Measurements from ENCODE around the gene ATXN7. TPM values are rescaled to one million over a fixed set of nuclear protein-coding genes. Genes with fewer than 3 reads are reported as not detected.

The ATXN7 gene
- total RNA-seq, 4 donors from 2014 or later = 21.4 to 88.6 (median 36.1) TPM

DNA sequence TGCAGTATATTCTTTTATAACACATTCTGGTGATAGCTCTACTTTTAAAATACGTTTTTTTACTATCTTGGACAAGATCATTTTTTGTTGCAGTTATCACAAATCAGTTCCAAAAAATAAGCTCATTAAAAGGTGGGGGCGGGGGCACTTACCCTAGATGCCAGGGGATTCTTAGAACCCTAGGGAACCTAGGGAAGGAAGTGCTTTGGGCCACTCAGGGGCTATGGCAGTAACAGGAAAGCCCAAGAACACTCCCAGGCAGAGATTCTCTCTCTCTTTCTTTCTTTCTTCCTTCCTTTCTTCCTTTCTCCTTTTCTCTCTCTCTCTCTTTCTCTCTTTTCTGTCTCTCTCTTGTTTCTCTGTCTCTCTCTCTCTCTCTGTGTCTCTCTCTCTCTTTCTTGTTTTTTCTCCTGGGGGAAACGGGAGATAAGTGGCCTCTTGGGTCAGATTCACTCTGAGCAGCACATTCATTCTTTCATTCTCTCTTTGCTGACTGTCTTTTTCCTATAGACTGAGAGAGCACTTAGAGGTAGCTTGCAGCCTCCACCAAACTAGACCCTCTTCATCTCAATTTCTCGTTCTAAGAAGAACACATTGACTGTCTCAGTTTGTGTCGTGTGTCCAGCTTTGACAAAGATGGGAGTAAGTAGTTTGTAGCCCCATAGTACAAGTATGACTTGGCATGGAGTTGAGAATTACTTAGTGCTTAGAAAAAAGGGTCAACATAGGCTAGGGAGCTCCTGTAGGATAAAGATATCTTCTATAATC, 31.9 kb downstream of the ATXN7 start:
- intact Hi-C loops (cut with DNase I; ENCODE audit: low total_unique reads) = no loop called here
- DNase-seq (ENCODE audit: low spot score in 2 of 2) = no peak
- H3K4me3 ChIP-seq (ENCODE audit: low read depth, poor library complexity, severe bottlenecking) = no peak overlapping the region
- no peak for TF ChIP-seq CTCF (IDR thresholded peaks at IDR 0.05)
- no peak for TF ChIP-seq POLR2A (IDR thresholded peaks at IDR 0.05)
- WGBS, 2 donors = 73 to 79% methylated on average over 5 of the region's 5 CpGs

GRCh38 chr3:63896332-63897030, 32.8 kb downstream of the ATXN7 start:
- 83 to 85% methylated on average over 1 of the region's 1 CpG for WGBS, 2 donors
- TF ChIP-seq POLR2A (IDR thresholded peaks at IDR 0.05) = no peak
- no peak overlapping the region for H3K4me3 ChIP-seq (ENCODE audit: low read depth, poor library complexity, severe bottlenecking)
- intact Hi-C loops (cut with DNase I; ENCODE audit: low total_unique reads) = no loop called here
- DNase-seq (ENCODE audit: low spot score in 2 of 2) = no peak

GRCh38 chr3:63900010-63900409, 36.3 kb downstream of the ATXN7 start:
- WGBS, 2 donors = 92 to 94% methylated on average over 5 of the region's 5 CpGs
- intact Hi-C loops (cut with DNase I; ENCODE audit: low total_unique reads) = no loop called here
- no peak for TF ChIP-seq CTCF (IDR thresholded peaks at IDR 0.05)
- no peak for TF ChIP-seq POLR2A (IDR thresholded peaks at IDR 0.05)
- DNase-seq (ENCODE audit: low spot score in 2 of 2) = no peak
- no peak overlapping the region for H3K4me3 ChIP-seq (ENCODE audit: low read depth, poor library complexity, severe bottlenecking)

GRCh38 chr3:63900459-63900858, 36.8 kb downstream of the ATXN7 start:
- H3K4me3 ChIP-seq (ENCODE audit: low read depth, poor library complexity, severe bottlenecking) = no peak overlapping the region
- no peak for DNase-seq (ENCODE audit: low spot score in 2 of 2)
- TF ChIP-seq CTCF (IDR thresholded peaks at IDR 0.05) = no peak
- 75 to 80% methylated on average over 2 of the region's 2 CpGs for WGBS, 2 donors
- intact Hi-C loops (cut with DNase I; ENCODE audit: low total_unique reads) = no loop called here

DNA sequence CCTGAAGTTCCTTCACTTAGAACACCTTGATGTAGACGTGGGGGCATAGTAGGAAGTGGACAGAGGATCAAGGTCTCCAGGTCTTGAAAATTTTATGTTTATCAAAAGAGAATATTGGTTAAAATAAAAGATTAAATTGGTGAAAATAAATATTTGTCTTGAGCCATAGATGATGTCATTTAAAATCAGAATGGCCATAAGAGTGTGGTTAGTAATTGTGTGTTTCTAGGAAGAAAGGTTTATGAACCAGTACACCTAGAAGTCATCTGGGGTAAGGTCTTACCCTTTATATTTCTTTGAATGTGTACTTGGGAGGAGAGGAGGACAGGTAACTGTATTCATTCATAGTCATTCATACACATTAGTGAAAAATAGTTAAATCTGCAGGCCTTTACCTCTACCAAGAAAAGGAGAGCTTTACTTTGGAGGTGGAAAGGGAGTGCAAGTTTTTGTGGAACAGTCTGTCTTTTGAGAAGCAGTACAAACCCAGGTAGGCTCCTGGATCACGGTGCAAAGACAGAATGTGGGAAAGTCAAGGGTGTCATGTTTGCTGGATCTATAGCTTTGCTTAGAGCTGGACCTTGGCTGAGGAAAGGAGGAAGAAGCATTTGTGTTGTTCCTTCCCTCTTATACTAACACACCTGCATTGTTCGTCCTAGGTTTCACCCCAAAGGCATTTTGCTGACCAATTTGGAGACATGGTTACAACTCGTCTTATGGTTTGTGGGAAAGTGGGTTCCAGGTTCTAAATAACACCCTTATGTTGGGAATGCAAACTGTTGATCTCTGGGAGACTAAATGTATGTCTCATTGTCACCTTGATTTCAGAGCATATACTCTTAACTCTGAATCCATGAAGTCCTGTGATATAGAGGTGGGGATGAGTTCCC, 42.3 kb downstream of the ATXN7 start:
- no peak for TF ChIP-seq CTCF (IDR thresholded peaks at IDR 0.05)

More for the DNA sequence above, 42.3 kb downstream of the ATXN7 start:
- WGBS, 2 donors = 83 to 90% methylated on average over 4 of the region's 4 CpGs
- no peak overlapping the region for H3K4me3 ChIP-seq (ENCODE audit: low read depth, poor library complexity, severe bottlenecking)
- no peak for DNase-seq (ENCODE audit: low spot score in 2 of 2)
- intact Hi-C loops (cut with DNase I; ENCODE audit: low total_unique reads) = no loop called here
